T-helper 22 cell (primary cell): ENCODE results near the gene CPNE6.

Experiments
- DNase-seq: peaks from one replicate; pipeline ENCODE4 v3.0.0-alpha.2; 2020; ENCODE audit warnings: low read depth

CPNE6 gene

DNA sequence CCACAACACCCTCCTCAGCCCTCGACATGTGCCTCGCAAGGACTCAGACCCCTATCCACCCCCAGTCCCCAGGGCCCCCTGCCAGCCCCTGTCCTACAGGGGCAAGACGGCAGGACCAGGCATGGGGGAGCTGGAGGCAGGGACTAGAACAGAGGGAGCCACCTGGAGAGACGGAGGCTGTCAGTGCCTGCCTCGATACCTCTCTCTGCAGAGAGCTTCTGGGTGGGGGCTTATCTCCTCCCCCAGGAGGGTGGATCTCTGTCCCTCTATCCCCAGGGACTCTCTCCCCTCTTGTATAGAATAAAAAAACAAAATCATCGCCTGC lies 2.0 kb upstream of the CPNE6 start:
- DNase-seq = no peak

DNA sequence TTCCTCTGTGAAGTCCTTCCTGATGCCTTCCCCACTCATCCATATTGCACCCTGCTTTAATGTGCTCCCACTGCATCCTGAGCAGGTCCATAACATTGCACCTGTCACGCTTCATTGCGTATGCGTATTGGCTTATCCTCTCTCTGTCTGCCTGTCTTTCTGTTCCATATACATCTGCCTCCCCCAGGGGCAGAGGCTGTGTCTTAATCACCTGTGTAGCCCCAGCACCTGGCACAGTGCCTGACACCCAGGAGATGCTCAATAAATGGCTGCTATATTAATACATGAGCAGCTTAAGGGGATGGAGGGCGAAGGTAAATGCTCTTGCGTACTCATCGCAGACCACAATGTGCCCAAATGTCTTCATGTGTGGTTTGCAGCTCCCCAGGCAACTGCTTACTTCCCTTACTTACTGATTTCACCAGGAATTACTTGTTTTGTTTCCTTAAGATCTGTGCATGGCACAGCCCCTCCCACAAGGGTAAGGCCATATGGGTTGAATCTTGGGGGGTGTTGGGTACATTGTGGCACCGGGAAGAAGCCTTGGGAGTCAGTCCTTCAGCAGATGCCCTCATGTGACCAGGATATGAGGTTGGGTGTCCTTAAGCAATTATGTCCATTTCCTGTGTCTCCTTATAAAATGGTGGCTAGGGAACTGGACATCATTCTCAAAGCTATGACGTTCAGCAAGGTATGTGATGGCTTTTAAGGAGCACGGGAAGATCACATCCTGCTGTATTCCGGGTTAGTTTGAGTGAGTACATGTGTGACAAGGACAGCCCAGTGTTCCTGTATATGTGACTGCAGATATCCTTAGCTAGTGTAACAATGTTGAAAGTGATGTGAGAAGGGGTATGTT lies 848 bp upstream of the CPNE6 start:
- DNase-seq = no peak

GRCh38 chr14:24071836-24072430 lies 571 bp downstream of the CPNE6 start:
- DNase-seq = no peak

- DNase-seq = no peak
These were observed 1.1 kb downstream of the CPNE6 start for GRCh38 chr14:24072436-24072835.

DNA sequence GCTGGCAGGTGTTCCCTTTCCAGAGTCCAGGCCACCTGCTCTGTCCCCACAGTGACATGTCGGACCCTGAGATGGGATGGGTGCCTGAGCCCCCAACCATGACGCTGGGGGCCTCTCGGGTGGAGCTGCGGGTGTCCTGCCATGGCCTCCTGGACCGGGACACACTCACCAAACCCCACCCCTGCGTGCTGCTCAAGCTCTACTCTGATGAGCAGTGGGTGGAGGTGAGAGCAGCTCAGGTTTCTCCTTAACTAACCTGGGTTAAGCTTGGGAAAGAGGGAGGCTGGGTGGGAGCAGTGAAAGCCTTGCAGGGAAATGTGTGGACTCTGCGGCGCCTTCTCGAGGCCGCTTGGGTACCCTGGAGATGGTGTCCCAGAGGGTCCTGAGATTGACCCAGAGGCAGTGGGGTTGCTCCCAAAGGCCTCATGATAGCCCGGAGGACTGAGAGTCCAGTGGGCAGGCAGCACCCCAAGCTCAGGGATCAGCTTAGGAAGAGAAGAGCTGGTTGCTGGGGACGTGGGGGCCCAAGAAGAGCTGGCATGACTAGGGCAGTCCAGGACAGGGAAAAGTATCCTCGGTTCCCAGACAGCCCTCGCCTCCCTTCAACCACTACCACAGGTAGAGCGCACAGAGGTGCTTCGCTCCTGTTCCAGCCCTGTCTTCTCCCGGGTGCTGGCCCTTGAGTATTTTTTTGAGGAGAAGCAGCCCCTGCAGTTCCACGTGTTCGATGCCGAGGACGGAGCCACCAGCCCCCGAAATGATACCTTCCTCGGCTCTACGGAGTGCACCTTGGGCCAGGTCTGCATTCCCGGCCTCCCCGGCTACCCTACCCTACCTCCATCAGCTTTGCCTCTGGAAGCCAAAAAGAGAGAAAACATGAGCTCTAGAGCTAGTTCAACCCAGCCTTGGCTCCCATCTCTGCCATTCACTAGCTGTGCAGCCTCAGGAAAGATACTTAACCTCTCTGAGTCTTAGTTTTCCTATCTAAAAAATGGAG lies 1.8 kb downstream of the CPNE6 start:
- DNase-seq = no peak

GRCh38 chr14:24074625-24075484 lies 3.5 kb downstream of the CPNE6 start:
- DNase-seq = no peak

GRCh38 chr14:24075485-24076301 lies 4.3 kb downstream of the CPNE6 start:
- DNase-seq = no peak

- DNase-seq = no peak
These were observed 4.9 kb downstream of the CPNE6 start for GRCh38 chr14:24076302-24076601.

DNA sequence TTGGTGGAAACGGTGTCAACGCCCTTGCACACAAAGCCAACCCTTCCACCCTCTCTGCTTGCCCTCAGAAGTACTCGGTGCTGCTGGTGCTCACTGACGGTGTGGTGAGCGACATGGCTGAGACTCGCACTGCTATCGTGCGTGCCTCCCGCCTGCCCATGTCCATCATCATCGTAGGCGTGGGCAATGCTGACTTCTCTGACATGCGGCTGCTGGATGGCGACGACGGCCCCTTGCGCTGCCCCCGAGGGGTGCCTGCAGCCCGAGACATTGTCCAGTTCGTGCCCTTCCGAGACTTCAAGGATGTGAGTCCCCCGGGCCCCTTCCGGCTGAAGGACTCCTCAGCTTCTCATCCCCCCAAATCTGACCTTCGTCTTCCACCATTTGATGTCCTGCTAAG lies 5.7 kb downstream of the CPNE6 start:
- no peak for DNase-seq

- no peak for DNase-seq
These were observed 6.8 kb downstream of the CPNE6 start for GRCh38 chr14:24078146-24078545.

GRCh38 chr14:24079491-24080141 lies 8.3 kb downstream of the CPNE6 start:
- no peak for DNase-seq

DNA sequence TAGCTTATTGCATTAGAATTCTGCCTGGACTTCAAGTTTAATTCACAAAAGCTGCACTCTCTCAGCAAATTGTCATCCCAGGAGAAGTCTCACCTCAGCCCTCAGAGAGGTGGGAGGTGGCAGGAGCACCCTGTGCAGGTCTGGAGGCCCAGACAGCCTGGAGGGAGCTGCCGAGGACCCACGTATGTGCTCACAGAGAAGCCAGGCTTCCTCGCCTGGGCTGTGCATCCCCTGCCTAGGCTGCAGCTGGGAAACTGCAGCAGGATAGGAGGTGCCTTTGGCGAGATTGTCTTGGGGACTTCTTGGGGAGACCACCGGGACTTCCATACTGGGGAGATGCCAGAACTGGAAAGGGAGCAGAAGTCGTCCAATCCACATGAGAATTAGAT lies 8.8 kb downstream of the CPNE6 start:
- DNase-seq = no peak

DNA sequence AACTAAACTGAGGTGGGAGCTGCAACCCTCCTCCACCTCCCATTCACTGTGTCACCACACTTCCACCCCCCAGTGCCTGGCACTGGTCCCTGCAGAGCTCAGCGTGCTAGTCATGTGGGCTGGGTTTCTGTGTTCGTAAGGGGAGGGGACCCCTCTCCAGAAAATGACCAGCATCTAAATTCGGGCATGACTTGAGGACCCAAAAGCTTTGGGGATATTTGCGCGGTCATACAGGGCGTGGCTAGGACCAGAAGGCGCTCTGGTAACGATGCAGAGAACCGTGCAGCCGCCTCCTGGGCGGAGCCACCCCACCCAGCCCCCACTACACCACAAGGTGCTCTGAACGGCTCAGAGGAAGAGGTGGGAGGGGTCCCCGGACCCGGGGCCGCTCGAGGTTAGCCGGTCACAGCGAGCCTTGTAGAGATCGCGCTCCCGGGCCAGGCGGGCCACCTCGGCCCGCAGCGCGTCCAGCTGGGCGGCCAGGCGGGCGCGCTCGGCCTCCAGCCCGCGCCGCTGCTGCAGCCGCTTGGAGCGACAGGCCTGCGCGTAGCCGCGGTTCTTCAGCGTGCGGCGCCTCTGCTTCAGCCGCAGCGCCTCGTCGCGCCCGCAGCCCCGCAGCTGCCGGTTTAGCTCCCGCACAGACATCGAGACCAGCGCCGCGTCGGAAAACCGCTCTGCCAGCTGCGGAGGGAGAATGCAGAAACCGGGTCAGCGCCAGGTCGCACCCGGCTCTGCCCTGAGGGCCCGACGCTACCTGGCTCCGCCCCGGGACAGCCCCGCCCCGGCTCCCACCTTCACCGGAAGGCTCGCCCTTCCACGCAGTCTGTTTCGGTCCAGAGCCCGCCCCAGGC lies 9.8 kb downstream of the CPNE6 start:
- DNase-seq = peak; percentile 46

- DNase-seq = no peak
These were observed 10.4 kb downstream of the CPNE6 start for GRCh38 chr14:24081739-24082211.

- DNase-seq = no peak
These were observed 11.2 kb downstream of the CPNE6 start for GRCh38 chr14:24082411-24083080.

GRCh38 chr14:24083462-24083861 lies 12.1 kb downstream of the CPNE6 start:
- DNase-seq = no peak

DNA sequence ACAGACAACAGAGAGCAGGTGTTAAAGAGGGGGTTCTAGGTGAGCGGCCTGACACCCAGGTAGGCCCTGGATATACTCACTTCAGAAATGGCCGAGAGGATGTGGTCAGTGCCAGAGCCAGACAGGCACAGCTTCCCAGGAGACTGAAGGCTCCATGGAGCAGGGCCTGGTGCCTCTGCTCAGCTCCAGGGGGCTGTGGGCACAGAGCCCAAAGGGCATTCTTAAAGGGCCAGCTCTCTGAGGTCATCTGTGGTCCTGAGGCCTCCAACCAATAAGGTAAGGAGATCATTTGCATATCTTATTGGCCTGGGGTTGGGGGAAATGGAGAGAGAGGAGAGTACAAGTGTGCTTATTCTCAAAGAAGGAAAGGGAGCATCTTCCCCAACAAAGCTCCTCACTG lies 13.1 kb downstream of the CPNE6 start:
- no peak for DNase-seq

GRCh38 chr14:24085215-24085614 lies 13.9 kb downstream of the CPNE6 start:
- DNase-seq = no peak
